Right lobe of liver (tissue), 6 donors: ENCODE results near the gene CGB1. TPM values are rescaled to one million over a fixed set of nuclear protein-coding genes. Genes with fewer than 3 reads are reported as not detected.

Experiments
- ATAC-seq, 4 donors: fragments of 200-7000 bp; cut with Tn5 transposase; one replicate each; pipeline ENCODE4 v1.9.1; 2020; ENCODE audit warnings: mild to moderate bottlenecking in 4 of 4, moderate library complexity in 4 of 4
- DNase-seq, 3 donors: peaks; one replicate each; pipeline ENCODE4 v3.0.0-alpha.2; 2020
- H3K27ac ChIP-seq, 3 donors: fragments of 200-600 bp; one replicate each; pipeline ENCODE4 v1.8.0; 2022
- H3K27me3 ChIP-seq, 2 donors: fragments of 200-600 bp; one replicate each; pipeline ENCODE4 v1.8.0; 2022
- H3K36me3 ChIP-seq, 4 donors: fragments of 200-600 bp; sonication (generic) in 1 of 4; one replicate each; pipeline versions ENCODE4 v1.5.1 to v1.8.0; 2017 to 2022; ENCODE audit warnings: control low read depth in 1 of 4
- H3K4me1 ChIP-seq, 4 donors: fragments of 200-600 bp; sonication (generic) in 1 of 4; one replicate each; pipeline versions ENCODE4 v1.5.1 to v1.8.0; 2017 to 2022; ENCODE audit warnings: control low read depth in 1 of 4
- H3K4me3 ChIP-seq, 3 donors: fragments of 200-600 bp; one replicate each; pipeline ENCODE4 v1.8.0; 2022
- H3K9me3 ChIP-seq, 4 donors: fragments of 200-600 bp; sonication (generic) in 1 of 4; one replicate each; pipeline versions ENCODE4 v1.5.1 to v1.8.0; 2017 to 2022; ENCODE audit warnings: control low read depth in 1 of 4
- CTCF ChIP-seq, 4 donors: fragments of 200-600 bp in 3 of 4; fragments of 450-650 bp in 1 of 4; IDR thresholded peaks; one replicate each; pipeline versions ENCODE4 v1.5.1 to v1.8.0; 2016 to 2022; ENCODE audit warnings: antibody characterized with exemption in 4 of 4, mild to moderate bottlenecking in 2 of 4
- POLR2A ChIP-seq: fragments of 450-650 bp; IDR thresholded peaks from one replicate; pipeline ENCODE4 v1.6.1; 2017; ENCODE audit warnings: antibody characterized with exemption, mild to moderate bottlenecking
- WGBS: methylation state at CpG from one replicate; pipeline ENCODE4 v1.1.6; 2018; ENCODE audit warnings: low coverage, low lambda C conversion rate; ENCODE audit not compliant: insufficient coverage; ENCODE audit errors: missing lambda C conversion rate; 5-methylcytosine and 5-hydroxymethylcytosine counted together
- intact Hi-C, 2 donors: fragments of 100-400 bp; cut with DNase I; formaldehyde crosslinking; loops; one replicate each; pipeline versions ENCODE4 v1.11.2 to v1.14.1; 2022
- total RNA-seq, 6 experiments: library from RNA; depleted of rRNA in 2 of 6; stranded (reverse); fragments of >200 nt in 2 of 6; fragmentation: NEBNext Ultra II Directional in 3 of 6; extraction: Animal tissue kit (Norgen Biotek cat#: 25700) in 3 of 6; gene quantifications; one replicate each; pipeline versions ENCODE4 v1.1.0 to v1.2.4, GENCODE V29; 2016 to 2023
- donor health status: DM: no; HTN: yes; CAD: no.
- donor health status: DM: no; HTN: no; CAD: no.
- donor health status: DM: no; HTN: no; CAD: no.
- donor health status: DM: no; HTN: yes; CAD: no.
- donor health status: DM: no; HTN: yes; CAD: no.

CGB1 gene
- total RNA-seq, 6 experiments from 2014 or later, result not detected

GRCh38 chr19:49073514-49074378, 37.1 kb upstream of the CGB1 start:
- TF ChIP-seq CTCF (IDR thresholded peaks at IDR 0.05), result peak in 2 of 4 donors; percentile 11 to 26
- no peak for TF ChIP-seq POLR2A
- ATAC-seq, result peak in 3 of 4 donors; percentile 27 to 57 (median 29)
- intact Hi-C loops, result no loop called here

DNA sequence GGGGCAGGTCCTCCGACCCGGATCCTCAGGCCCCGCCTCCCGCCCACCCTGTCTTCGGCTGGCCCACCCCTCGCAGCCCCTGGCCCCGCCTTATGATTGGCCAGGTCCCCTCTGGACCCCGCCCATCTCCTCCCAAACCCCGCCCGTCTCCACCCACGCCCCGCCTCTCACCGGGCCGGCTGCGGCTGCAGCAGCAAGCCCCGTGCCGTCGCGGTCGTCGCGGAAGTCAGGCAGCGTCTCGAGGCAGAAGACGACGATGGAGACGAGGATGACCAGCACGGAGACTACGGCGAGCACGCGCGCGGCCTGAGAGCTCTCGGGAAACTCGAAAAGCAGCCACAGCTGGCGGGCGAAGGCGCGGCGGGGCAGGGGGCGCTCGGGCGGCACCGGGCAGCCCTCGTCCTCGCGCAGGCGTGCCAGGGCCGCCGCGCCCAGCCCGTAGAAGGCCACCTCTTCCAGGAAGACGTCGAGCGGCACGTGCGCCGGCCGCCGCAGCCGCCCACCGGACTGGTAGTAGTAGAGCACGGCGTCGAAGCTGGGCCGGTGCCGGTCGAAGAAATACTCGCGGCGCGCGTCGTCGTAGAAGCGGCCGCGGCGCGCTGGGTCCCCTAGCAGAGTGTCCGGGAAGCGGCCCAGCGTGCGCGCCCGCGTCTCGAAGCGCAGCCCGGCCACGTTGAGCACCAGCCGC, 35.3 kb upstream of the CGB1 start:
- ATAC-seq, result no peak
- H3K36me3 ChIP-seq, result no peaks in the 10 kb centered on the region
- peaks cover 0 to 3% (median 0%) of the 10 kb centered on the region in 4 donors for H3K4me1 ChIP-seq
- H3K27ac ChIP-seq, result no peak overlapping the region
- peaks cover 0 to 9% of the 10 kb centered on the region in 2 donors for H3K27me3 ChIP-seq
- 5% methylated on average over 23 of the region's 93 CpGs for WGBS
- intact Hi-C loops, result no loop called here
- TF ChIP-seq POLR2A (no peak), CTCF (IDR thresholded peaks at IDR 0.05) (no peak)
- DNase-seq, result no peak
- no peaks in the 10 kb centered on the region for H3K9me3 ChIP-seq
- H3K4me3 ChIP-seq, result no peak overlapping the region

More at GRCh38 chr19:49073514-49074378, 37.1 kb upstream of the CGB1 start:
- H3K36me3 ChIP-seq, result no peaks in the 10 kb centered on the region
- no peak for DNase-seq
- no peaks in the 10 kb centered on the region for H3K9me3 ChIP-seq
- H3K4me1 ChIP-seq, result peaks cover 0 to 3% (median 0%) of the 10 kb centered on the region in 4 donors
- H3K27me3 ChIP-seq, result peaks cover 0 to 9% of the 10 kb centered on the region in 2 donors
- no peak overlapping the region for H3K4me3 ChIP-seq
- H3K27ac ChIP-seq, result no peak overlapping the region
- WGBS, result 45% methylated on average over 19 of the region's 23 CpGs

DNA sequence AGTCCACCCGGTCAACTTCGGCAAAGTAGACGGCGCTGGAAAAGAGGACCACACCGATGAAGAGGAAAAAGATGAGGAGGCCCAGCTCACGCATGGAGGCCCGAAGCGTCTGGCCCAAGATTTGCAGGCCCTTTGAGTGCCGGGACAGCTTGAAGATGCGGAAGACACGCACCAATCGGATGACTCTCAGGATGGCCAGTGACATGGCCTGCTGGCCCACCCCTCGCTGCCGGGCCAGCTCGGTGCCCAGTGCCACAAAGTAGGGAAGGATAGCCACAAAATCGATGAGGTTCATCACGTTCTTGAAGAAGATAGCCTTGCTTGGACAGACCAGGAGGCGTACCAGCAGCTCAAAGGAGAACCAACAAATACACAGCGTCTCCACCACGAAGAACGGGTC, 33.7 kb upstream of the CGB1 start:
- intact Hi-C loops, result no loop called here
- no peak for ATAC-seq
- Histone ChIP-seq H3K4me3 (no peak overlapping the region), H3K27me3 (peaks cover 0 to 9% of the 10 kb centered on the region in 2 donors), H3K9me3 (no peaks in the 10 kb centered on the region), H3K36me3 (no peaks in the 10 kb centered on the region), H3K27ac (no peak overlapping the region), H3K4me1 (peaks cover 0 to 3% (median 0%) of the 10 kb centered on the region in 4 donors)
- no peak for DNase-seq
- WGBS, result 86% methylated on average over 11 of the region's 21 CpGs
- TF ChIP-seq POLR2A (no peak), CTCF (IDR thresholded peaks at IDR 0.05) (no peak)

GRCh38 chr19:49069026-49069425, 32.3 kb upstream of the CGB1 start:
- H3K27ac ChIP-seq, result no peak overlapping the region
- H3K27me3 ChIP-seq, result peaks cover 0 to 9% of the 10 kb centered on the region in 2 donors
- H3K9me3 ChIP-seq, result no peaks in the 10 kb centered on the region
- no peaks in the 10 kb centered on the region for H3K36me3 ChIP-seq
- no peak overlapping the region for H3K4me3 ChIP-seq
- WGBS, result 88% methylated on average over 3 of the region's 9 CpGs
- H3K4me1 ChIP-seq, result no peaks in the 10 kb centered on the region
- TF ChIP-seq CTCF (IDR thresholded peaks at IDR 0.05) (no peak), POLR2A (no peak)
- no peak for DNase-seq
- intact Hi-C loops, result no loop called here
- ATAC-seq, result no peak
